Activated CD4-positive, alpha-beta T cell treated with anti-CD3 and anti-CD28 coated beads for 48 hours (primary cell): ENCODE data around the gene COPS2.
"Not testable (repeated sequence)": the region's sequence is repeated elsewhere in the genome, so short reads cannot be mapped to it uniquely, and the experiment has no call there.

ENCODE experiments used
- DNase-seq: peaks from one replicate; pipeline ENCODE4 v3.0.0-alpha.2; 2020

COPS2 gene

GRCh38 chr15:49155110-49155833 is at the start of gene COPS2:
Gene COPS2, minus strand, starts transcription at chr15:49155599. Its CDS starts 21 bp downstream, at chr15:49155578.
- peak; percentile 95 for DNase-seq

- DNase-seq, result no peak
Measured at GRCh38 chr15:49200347-49200746, 44.9 kb upstream of the COPS2 start.

GRCh38 chr15:49199666-49200065 is 44.3 kb upstream of the COPS2 start:
- DNase-seq, result no peak

DNA sequence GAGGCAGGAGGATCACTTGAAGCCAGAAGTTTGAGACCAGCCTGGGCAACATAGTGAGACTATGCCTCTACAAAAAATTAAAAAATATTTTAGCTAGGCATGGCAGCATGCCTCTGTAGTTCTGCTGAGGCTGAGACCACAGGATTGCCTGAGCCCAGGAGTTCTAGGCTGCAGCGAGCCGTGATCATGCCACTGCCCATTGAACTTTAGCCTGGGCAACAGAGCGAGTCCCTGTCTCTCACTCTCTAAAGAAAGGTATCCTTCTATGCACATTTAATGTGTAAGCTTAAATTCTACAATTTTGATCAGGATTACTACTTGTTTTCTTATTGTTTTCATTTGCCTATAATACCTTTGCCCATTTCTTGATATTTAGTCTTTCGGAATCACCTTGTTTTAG is 41.5 kb upstream of the COPS2 start:
- no peak for DNase-seq

GRCh38 chr15:49191892-49192291 is 36.5 kb upstream of the COPS2 start:
- DNase-seq, result no peak

DNA sequence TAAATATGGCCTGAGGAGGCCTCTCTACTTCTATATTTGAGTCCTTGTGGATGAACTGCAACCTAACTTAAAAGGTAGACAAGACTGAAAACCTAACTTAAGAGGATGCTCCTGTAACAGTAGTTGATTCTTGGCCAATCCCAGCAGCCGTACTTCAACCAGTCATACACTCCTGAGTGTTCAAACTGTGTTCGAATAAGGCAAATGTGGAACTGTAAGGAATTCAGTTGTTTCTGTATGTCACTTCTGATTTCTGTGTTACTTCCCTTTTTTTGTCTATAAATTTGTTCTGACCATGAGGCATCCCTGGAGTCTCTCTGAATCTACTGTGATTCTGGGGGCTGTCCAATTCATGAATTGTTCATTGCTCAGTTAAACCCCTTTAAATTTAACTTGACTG is 35.2 kb upstream of the COPS2 start:
- DNase-seq, result no peak

DNA sequence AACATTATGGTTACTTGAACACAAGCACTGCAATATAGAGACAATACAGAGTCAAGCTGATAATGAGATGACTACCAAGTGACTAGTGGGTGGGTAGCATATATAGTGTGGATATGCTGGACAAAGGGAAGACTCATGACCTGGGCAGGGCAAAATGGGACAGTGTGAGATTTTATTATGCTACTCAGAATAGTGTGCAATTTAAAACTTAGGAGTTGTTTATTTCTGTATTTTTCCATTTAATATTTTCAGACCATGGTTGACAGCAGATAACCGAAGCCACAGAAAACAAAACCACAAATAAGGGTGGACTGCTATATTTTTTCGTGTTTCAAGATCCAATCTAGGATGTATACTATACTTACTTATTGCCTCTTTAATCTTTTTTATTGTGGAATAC is 34.2 kb upstream of the COPS2 start:
- no peak for DNase-seq

GRCh38 chr15:49188933-49189332 is 33.5 kb upstream of the COPS2 start:
- no peak for DNase-seq

- no peak for DNase-seq
Measured at GRCh38 chr15:49187549-49188245, 32.3 kb upstream of the COPS2 start.

DNA sequence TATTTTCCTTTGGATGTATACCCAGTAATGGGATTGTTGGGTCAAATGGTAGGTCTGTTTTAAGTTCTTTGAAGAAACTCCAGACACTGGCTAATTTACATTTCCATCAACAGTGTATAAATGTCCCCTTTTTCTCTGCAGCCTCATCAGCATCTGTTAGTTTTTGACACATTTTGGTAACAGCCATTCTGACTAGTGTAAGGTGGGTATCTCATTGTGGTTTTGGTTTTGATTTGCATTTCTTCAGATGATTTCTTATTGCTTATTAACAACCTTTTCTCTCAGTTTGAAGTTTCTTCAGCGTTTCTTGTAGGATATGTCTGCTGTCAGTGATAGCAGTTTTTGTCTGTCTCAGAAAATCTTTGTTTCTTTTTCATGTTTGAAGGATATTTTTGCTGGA is 30.1 kb upstream of the COPS2 start:
- DNase-seq, result no peak

GRCh38 chr15:49183741-49184140 is 28.3 kb upstream of the COPS2 start:
- DNase-seq, result not testable (repeated sequence)

GRCh38 chr15:49182128-49182527 is 26.7 kb upstream of the COPS2 start:
- no peak for DNase-seq

DNA sequence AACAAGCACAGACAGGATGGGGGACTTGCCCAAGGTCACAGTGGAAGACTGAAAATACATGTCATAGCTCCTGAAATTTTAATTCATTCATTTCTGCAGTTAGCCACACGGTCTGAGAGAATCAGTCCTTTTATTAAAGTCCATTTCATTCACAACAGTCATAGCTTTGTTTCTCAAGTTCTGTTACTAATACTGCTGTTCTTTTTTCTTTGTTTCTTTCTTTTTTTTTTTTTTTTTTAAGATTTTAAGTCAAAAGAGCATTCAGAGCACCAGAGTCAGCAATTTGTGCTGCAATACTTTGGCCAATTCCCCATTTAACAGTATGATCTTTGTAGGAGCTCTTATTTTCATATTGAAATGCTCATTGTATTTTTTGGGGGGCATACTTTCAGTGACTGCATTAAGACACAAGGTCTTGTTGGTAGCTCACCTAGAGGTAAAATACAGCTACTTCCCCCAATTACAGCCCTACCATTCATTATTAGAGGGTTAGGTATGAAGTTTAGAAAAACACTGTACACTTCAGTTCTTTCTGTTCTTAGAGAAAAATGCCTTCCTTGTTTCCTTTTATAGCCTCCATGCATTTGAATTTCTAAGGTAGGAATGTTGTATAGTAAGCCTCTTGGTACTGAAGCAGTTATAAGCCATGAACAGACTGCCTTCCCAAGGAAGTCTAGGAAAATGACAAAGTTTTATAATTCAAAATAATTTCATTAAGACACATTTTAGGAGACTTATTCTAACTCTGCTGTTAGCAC is 24.2 kb upstream of the COPS2 start:
- no peak for DNase-seq

- DNase-seq, result no peak
Measured at GRCh38 chr15:49178497-49178896, 23.1 kb upstream of the COPS2 start.

DNA sequence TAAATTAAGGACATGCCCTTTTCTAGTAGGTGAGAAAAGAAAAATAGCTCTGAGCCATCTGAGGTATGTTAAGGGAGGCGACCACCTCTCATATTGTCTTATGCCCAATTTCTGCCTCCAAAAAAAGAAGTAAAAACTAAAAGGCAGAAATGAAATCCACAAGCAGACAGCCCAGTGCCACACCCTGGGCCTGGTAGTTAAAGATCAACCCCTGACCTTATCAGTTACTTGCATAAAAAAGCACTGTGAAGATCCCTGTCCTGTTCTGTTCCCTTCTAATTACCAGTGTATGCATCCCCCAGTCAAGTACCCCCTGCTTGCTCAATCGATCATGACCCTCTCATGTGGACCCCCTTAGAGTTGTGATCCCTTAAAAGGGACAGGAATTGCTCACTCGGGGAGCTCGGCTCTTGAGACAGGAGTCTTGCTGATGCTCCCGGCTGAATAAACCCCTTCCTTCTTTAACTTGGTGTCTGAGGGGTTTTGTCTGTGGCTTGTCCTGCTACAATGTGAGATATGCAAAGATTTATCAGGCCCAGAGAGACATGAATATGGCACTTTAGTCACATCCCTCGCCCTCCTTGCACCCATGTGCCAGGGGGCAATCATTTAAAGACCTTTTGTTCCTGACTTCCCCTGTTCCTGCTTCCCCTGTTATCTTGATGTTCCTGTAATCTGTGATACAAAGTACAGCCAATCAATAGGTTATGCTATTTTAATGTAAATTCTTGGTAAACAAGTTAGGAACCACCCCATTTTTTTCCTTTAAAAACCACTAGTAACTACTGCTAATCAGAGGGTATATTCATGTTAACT is 20.4 kb upstream of the COPS2 start:
- not testable (repeated sequence) for DNase-seq

DNA sequence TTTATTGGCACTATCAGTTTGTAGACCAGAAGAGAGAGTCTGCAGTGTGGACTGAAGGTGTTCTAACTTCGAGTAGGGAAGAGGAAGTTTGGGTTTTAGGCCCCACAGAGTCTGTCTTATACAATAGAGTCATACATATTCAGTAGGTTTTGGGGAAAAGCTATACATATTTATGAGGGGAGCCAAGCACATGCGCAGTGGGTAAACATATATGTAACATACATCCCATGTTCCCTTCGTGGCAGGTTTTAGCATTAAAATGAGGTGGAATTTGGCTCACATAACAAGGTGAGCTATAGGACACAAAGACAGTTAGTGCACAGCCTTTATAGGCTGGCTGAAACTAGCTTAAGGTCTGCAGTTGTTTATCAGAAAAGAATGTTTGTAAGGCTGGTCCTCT is 19.5 kb upstream of the COPS2 start:
- no peak for DNase-seq

- DNase-seq, result no peak
Measured at GRCh38 chr15:49171790-49172189, 16.4 kb upstream of the COPS2 start.

DNA sequence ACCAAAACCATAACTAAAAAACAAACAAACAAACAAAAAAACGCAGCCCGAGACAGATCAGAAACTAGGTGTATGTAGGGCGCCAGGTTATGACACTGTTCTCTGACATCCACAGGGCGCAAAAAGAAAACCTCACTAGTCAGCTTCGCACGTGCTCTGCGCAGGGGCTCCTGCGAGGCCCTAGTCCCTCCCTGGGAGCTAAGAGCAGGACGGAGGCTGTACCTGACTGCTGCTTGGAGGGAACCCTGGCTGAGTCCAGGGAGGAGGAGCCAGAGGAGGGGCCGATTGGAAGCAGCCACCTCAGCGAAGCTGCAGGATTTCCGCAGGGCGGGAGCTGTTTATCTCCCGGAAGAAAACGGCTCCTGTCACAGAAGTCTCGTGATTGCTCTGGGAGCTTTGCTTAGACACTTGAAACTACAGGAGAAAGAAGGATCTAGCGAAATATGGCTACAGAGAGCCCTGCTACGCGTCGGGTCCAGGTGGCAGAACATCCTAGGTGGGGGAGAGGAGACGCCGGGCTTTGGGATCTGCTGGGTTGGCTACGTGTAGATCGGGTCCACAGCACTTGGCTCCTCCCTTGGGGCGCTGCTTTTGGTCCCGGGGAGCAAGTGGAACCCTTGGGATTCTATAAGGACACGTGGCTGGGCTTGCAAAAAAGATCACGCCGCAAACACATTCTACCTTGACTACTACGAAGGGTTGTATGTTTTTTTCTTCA is 14.6 kb upstream of the COPS2 start, which contains the start of gene GALK2:
GALK2 (plus strand) TSS at position 368 of the 718 bp plus-strand sequence; CDS start at position 444, 76 bp downstream.
- DNase-seq, result peak; percentile 89

- no peak for DNase-seq
Measured at GRCh38 chr15:49168016-49168415, 12.6 kb upstream of the COPS2 start.

GRCh38 chr15:49164865-49165264 is 9.5 kb upstream of the COPS2 start:
- no peak for DNase-seq

- no peak for DNase-seq
Measured at GRCh38 chr15:49163678-49164077, 8.3 kb upstream of the COPS2 start.
